ENCODE measurements around the gene ADAMTS9. TPM values are rescaled to one million over a fixed set of nuclear protein-coding genes. Genes with fewer than 3 reads are reported as not detected.

The ADAMTS9 gene
- total and polyA plus RNA-seq, 2 donors (not counting 3 experiments of a cell fraction or from before 2014, with no cell fraction given) = 6.5 to 23.9 TPM

- intact Hi-C loops (cut with micrococcal nuclease) = loop anchor here (10.0 kb wide), 1 partner anchor 203 kb away; no protein-coding TSS in a partner anchor
- Histone ChIP-seq H3K4me1 (ENCODE audit: control insufficient read depth, extremely low read depth, insufficient read depth, low read length) (peaks cover 4% of the 10 kb centered on the region), H3K79me2 (ENCODE audit: control insufficient read depth, insufficient read depth, low read length) (no peaks in the 10 kb centered on the region), H2AFZ (ENCODE audit: low read depth, low read length) (no peak overlapping the region), H3K9ac (replicated peaks; ENCODE audit: extremely low read depth, insufficient read depth, low read length) (no peak overlapping the region), H3K27me3 (ENCODE audit: control insufficient read depth in 2 of 2, insufficient read depth in 2 of 2, low read length in 2 of 2) (peaks cover 2 to 5% of the 10 kb centered on the region in 2 experiments), H3K4me3 (replicated peaks in 1 of 3; ENCODE audit: insufficient read depth in 1 of 3, low read depth in 1 of 3, low read length in 3 of 3) (no peak overlapping the region), H3K4me2 (ENCODE audit: insufficient read depth, low read length) (no peak overlapping the region), H3K9me1 (replicated peaks; ENCODE audit: control insufficient read depth, extremely low read depth, insufficient read depth, low read length) (no peaks in the 10 kb centered on the region), H3K9me3 (replicated peaks; ENCODE audit: control insufficient read depth, insufficient read depth, low read length) (no peaks in the 10 kb centered on the region), H3K36me3 (ENCODE audit: control insufficient read depth in 2 of 2, extremely low read depth in 1 of 2, insufficient read depth in 2 of 2, low read length in 2 of 2) (no peaks in the 10 kb centered on the region), H4K20me1 (replicated peaks; ENCODE audit: control insufficient read depth, extremely low read depth, insufficient read depth, low read length) (no peaks in the 10 kb centered on the region), H3K27ac (ENCODE audit: insufficient read depth, low read depth, low read length) (no peak overlapping the region)
- TF ChIP-seq GATA2 (IDR thresholded peaks at IDR 0.05; ENCODE audit: insufficient read depth, insufficient read length, low read depth, low read length) = no peak
- ChIA-PET POLR2A (no interaction called here), CTCF (interaction anchor here (0.9 kb wide), 1 partner anchor 378 kb away, joined by 3 read pairs; no protein-coding TSS in a partner anchor)
- DNase-seq (ENCODE audit: low read depth, low spot score) (peak; percentile 6), FAIRE-seq (peak; percentile 12)
- no TSS peak for BruUV-seq (replicated peaks)
- dilution Hi-C loops (cut with MboI; ENCODE audit: extremely low pct_ligation_motif_present, low sequenced_read_pairs) = loop anchor here (25.0 kb wide), 1 partner anchor 430 kb away; no protein-coding TSS in a partner anchor
Measured at GRCh38 chr3:64467255-64467944, 220.4 kb downstream of the ADAMTS9 start.

Small RNAs within 50 kb of the gene (small RNA-seq; reads per million reads assigned to genes)
- not detected for gene RNU6-739P (ENCODE audit: insufficient read depth, insufficient read length, low read depth, low replicate concordance)
